Common myeloid progenitor, CD34-positive (primary cell): ENCODE data around the gene USP30.

Experiments
- CTCF ChIA-PET: fragments of 350-600 bp; sonication (Branson Sonifier 250); formaldehyde crosslinking; loops from one replicate; lab custom pipeline; 2021; ENCODE audit warnings: antibody characterized with exemption; lab: Charles Lee
- POLR2A ChIA-PET: fragments of 350-600 bp; sonication (Branson Sonifier 250); formaldehyde crosslinking; loops from one replicate; lab custom pipeline; 2021; ENCODE audit warnings: antibody characterized with exemption; lab: Charles Lee
- DNase-seq, 3 donors: peaks; one replicate each; pipeline versions ENCODE4 v3.0.0 to v3.0.0-alpha.2; 2013
- H3K27ac ChIP-seq, 2 experiments: 1 replicate in 1 of 2; 2 replicates in 1 of 2; pipeline ENCODE4 v1.7.0; 2013; ENCODE audit warnings: inconsistent platforms in 2 of 2, low read length in 2 of 2, mild to moderate bottlenecking in 2 of 2, low read depth in 1 of 2, moderate library complexity in 1 of 2; ENCODE audit not compliant: severe bottlenecking in 2 of 2, insufficient read depth in 1 of 2, poor library complexity in 1 of 2
- H3K27me3 ChIP-seq, 5 experiments: replicated peaks in 2 of 5; 1 replicate in 3 of 5; 2 replicates in 2 of 5; pipeline versions ENCODE4 v1.6.1 to v1.7.0; 2013; ENCODE audit warnings: low read length in 4 of 5, mild to moderate bottlenecking in 2 of 5, moderate library complexity in 2 of 5, inconsistent platforms in 1 of 5; ENCODE audit not compliant: insufficient read depth in 5 of 5, control insufficient read depth in 4 of 5
- H3K36me3 ChIP-seq, 4 experiments: 1 replicate in 2 of 4; 2 replicates in 2 of 4; pipeline versions ENCODE4 v1.6.1 to v1.7.0; 2013; ENCODE audit warnings: low read length in 3 of 4, control low read depth in 1 of 4, mild to moderate bottlenecking in 1 of 4; ENCODE audit not compliant: control insufficient read depth in 4 of 4, insufficient read depth in 4 of 4
- H3K4me1 ChIP-seq, 4 experiments: 1 replicate in 3 of 4; 2 replicates in 1 of 4; pipeline versions ENCODE4 v1.6.1 to v1.7.1; 2013; ENCODE audit warnings: low read length in 3 of 4, mild to moderate bottlenecking in 3 of 4, control low read depth in 1 of 4, inconsistent platforms in 1 of 4, moderate library complexity in 1 of 4; ENCODE audit not compliant: control insufficient read depth in 4 of 4, insufficient read depth in 4 of 4; ENCODE audit errors: control extremely low read depth in 1 of 4
- H3K4me3 ChIP-seq, 7 experiments: 1 replicate in 4 of 7; 2 replicates in 3 of 7; pipeline versions ENCODE4 v1.5.1 to v1.7.0; 2013; ENCODE audit warnings: mild to moderate bottlenecking in 7 of 7, low read length in 6 of 7, moderate library complexity in 6 of 7, inconsistent platforms in 2 of 7, low read depth in 2 of 7, control low read depth in 1 of 7; ENCODE audit not compliant: insufficient read depth in 4 of 7, control insufficient read depth in 1 of 7; ENCODE audit errors: extremely low read depth in 1 of 7
- H3K9me3 ChIP-seq, 5 experiments: 1 replicate in 4 of 5; 2 replicates in 1 of 5; pipeline versions ENCODE4 v1.6.1 to v1.7.1; 2013; ENCODE audit warnings: low read length in 4 of 5, mild to moderate bottlenecking in 2 of 5, inconsistent platforms in 1 of 5, low read depth in 1 of 5, moderate library complexity in 1 of 5; ENCODE audit not compliant: control insufficient read depth in 4 of 5, insufficient read depth in 2 of 5; ENCODE audit errors: control extremely low read depth in 1 of 5
- WGBS: methylation state at CpG from one replicate; pipeline ENCODE4 v1.1.5; 2013; ENCODE audit not compliant: insufficient coverage; 5-methylcytosine and 5-hydroxymethylcytosine counted together

USP30 gene

DNA sequence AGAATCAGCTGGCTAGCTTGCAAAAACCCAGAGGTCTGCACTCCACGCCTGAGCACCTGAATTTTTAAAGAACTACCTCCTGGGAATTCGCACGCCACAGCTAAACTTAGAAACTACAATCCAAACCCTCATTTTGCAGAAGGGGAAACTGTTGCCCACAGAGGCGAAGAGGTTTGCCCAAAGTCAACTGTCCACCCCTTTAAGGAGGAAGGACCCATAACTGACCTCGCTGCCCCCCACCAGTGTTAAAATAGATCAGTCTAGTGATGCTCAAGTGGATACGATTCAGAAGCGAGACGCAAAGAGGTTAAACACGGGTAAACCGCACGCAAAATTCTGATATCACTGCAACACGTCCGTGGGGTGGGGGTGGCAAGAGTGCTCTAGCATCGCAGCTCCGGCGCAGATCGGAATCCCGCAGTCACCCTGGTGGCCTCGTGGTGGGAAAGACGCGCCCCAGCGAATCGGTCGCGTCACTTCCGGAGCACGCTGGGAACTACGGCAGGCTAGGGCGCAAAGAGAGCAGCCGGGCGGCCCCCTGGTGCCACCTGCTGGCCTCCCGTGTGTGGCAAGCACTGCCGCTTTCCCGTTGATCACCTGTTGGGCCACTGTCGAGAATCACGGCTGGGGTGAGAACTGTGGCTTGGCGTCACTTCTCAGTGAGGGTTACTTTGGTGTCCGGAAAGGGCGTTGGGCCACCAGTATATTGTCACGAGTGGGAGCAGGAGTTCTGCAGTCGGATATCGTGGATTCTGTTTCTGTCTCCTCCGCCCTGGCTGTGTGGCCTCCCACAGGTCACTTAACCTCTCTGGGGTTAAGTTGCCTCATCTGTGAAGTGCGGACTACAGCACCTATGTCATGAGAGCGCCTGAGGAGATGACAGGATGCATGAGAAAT is 40.9 kb downstream of the USP30 start, which contains the start of gene ALKBH2:
Gene ALKBH2, minus strand, starts transcription at position 451 of the 897 bp plus-strand sequence. CDS start 686 bp downstream, outside the sequence.
- H3K4me3 ChIP-seq: peak within 1 kb of the TSS; percentile 24 to 82 (median 68)
- H3K27ac ChIP-seq: peak within 1 kb of the TSS in 1 of 2 experiments; percentile 74
- WGBS: 4% methylated on average over 38 of the region's 45 CpGs
- peaks cover 2 to 26% (median 20%) of the 10 kb centered on the region in 4 experiments for H3K36me3 ChIP-seq
- peak; percentile 95 to 97 (median 97) for DNase-seq
- POLR2A ChIA-PET: no interaction called here
- CTCF ChIA-PET: interaction anchor here (0.6 to 2.2 kb wide), 13 partner anchors 13 to 427 kb away, joined by 3 to 9 read pairs (median 3); partner anchors contain the start of gene USP30
- no peaks in the 10 kb centered on the region for H3K9me3 ChIP-seq
- H3K27me3 ChIP-seq: no peaks in the 10 kb centered on the region
- peaks cover 8 to 29% (median 24%) of the 10 kb centered on the region in 4 experiments for H3K4me1 ChIP-seq

DNA sequence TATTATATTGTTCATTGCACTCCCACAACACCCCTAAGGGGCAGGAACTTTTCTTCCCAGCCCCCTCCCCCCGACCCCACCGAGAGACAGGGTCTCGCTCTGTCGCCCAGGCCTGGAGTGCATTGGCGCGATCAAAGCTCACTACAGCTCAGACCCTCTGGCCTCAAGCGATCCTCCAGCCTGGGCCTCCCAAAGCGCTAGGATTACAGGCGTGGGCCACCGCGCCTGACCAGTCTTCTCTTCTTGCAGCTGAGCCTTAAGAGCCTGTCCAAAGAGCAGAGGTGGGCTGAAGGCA is 44.7 kb downstream of the USP30 start:
- Histone ChIP-seq H3K4me1 (peaks cover 11 to 35% (median 32%) of the 10 kb centered on the region in 4 experiments), H3K27me3 (no peaks in the 10 kb centered on the region), H3K4me3 (peak overlapping the region in 4 of 7 experiments; percentile 76 to 93 (median 82)), H3K27ac (no peak overlapping the region), H3K9me3 (no peaks in the 10 kb centered on the region), H3K36me3 (peaks cover 0 to 34% (median 8%) of the 10 kb centered on the region in 4 experiments)
- ChIA-PET CTCF (no interaction called here), POLR2A (no interaction called here)
- WGBS: 49% methylated on average over 11 of the region's 11 CpGs
- DNase-seq: no peak

DNA sequence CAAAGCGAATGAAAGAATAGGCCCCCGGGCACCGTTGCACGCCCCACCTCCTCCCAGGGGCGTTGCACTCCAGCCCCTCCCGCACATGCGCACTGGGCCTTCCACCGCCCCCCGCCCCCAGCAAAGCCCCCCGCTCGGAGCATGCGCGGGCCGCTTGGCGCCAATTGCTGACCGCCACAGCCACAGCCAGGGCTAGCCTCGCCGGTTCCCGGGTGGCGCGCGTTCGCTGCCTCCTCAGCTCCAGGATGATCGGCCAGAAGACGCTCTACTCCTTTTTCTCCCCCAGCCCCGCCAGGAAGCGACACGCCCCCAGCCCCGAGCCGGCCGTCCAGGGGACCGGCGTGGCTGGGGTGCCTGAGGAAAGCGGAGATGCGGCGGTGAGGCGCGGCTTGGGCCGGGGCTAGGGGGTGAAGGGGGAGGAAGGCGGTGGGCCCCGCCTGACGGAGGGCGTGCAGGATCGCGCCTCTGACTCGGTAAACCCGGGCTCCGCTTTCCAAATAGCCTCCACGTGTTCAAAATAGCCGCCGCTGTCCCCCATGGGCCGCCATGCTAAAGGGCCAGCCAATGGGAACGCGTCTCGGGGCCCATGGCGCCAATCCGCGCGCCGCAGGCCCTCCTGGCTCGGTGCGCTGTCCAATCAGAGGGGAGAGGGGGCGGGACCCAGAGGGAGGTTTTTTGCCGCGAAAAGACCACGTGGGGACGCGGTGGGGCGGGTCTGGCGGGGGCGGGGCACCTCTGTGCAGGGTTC is 45.2 kb downstream of the USP30 start, which contains the start of gene UNG:
Gene UNG, plus strand, starts transcription at position 163 of the 748 bp plus-strand sequence. Its CDS starts 83 bp downstream, at position 246.
- peaks cover 8 to 30% (median 27%) of the 10 kb centered on the region in 4 experiments for H3K4me1 ChIP-seq
- peak; percentile 94 to 97 (median 96) for DNase-seq
- H3K27ac ChIP-seq: peak within 1 kb of the TSS; percentile 19 to 64
- CTCF ChIA-PET: interaction anchor here (1.6 kb wide), 1 partner anchor 11 kb away, joined by 4 read pairs; no protein-coding TSS in a partner anchor
- POLR2A ChIA-PET: no interaction called here
- 1% methylated on average over 49 of the region's 71 CpGs for WGBS
- peak within 1 kb of the TSS; percentile 78 to 93 (median 83) for H3K4me3 ChIP-seq
- H3K36me3 ChIP-seq: peaks cover 0 to 37% (median 9%) of the 10 kb centered on the region in 4 experiments
- H3K9me3 ChIP-seq: no peaks in the 10 kb centered on the region
- H3K27me3 ChIP-seq: no peaks in the 10 kb centered on the region

DNA sequence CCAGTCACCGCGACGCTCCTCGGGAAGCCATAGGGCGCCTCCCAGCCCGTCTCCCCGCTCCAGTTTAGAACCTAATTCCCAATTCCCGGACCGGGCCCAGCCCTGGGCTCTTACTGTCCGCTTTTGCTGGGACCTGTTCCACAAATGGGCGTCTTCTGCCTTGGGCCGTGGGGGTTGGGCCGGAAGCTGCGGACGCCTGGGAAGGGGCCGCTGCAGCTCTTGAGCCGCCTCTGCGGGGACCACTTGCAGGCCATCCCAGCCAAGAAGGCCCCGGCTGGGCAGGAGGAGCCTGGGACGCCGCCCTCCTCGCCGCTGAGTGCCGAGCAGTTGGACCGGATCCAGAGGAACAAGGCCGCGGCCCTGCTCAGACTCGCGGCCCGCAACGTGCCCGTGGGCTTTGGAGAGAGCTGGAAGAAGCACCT is 45.8 kb downstream of the USP30 start:
- Histone ChIP-seq H3K9me3 (no peaks in the 10 kb centered on the region), H3K27me3 (no peaks in the 10 kb centered on the region), H3K27ac (peak overlapping the region; percentile 19 to 64), H3K4me1 (peaks cover 3 to 24% (median 21%) of the 10 kb centered on the region in 4 experiments), H3K4me3 (peak overlapping the region; percentile 78 to 93 (median 83)), H3K36me3 (peaks cover 1 to 39% (median 13%) of the 10 kb centered on the region in 4 experiments)
- DNase-seq: peak; percentile 37 to 65 (median 54)
- CTCF ChIA-PET: interaction anchor here (1.2 to 1.8 kb wide), 3 partner anchors 11 to 19 kb away, joined by 3 to 10 read pairs (median 4); no protein-coding TSS in a partner anchor
- WGBS: 0% methylated on average over 32 of the region's 32 CpGs
- POLR2A ChIA-PET: no interaction called here

DNA sequence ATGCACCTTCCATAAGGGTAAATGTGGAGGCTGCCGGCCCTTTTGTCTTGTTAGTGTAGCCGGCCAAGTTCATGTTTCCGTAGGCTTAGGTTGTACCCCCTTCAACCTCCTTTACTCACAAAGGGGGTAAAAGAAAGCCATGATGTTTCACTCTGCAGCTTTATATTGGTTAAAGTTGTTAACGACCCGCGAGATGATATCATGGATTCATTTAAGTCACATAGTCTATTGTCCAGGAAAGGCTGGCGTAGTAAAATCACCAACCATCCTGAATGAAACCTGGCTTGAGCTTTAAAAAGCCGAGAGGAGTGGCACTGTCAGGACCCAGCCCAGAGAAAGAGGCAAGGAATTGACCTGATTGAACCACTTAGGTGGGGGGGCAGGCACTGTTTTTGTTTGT is 46.3 kb downstream of the USP30 start:
- DNase-seq: no peak
- Histone ChIP-seq H3K4me3 (peak overlapping the region; percentile 78 to 93 (median 83)), H3K27me3 (no peaks in the 10 kb centered on the region), H3K36me3 (peaks cover 3 to 44% (median 16%) of the 10 kb centered on the region in 4 experiments), H3K9me3 (no peaks in the 10 kb centered on the region), H3K27ac (peak overlapping the region; percentile 19 to 64), H3K4me1 (peaks cover 3 to 21% (median 18%) of the 10 kb centered on the region in 4 experiments)
- POLR2A ChIA-PET: no interaction called here
- CTCF ChIA-PET: interaction anchor here (1.0 to 1.8 kb wide), 4 partner anchors 8 to 18 kb away, joined by 3 to 10 read pairs (median 4); no protein-coding TSS in a partner anchor
- 10% methylated on average over 7 of the region's 8 CpGs for WGBS

DNA sequence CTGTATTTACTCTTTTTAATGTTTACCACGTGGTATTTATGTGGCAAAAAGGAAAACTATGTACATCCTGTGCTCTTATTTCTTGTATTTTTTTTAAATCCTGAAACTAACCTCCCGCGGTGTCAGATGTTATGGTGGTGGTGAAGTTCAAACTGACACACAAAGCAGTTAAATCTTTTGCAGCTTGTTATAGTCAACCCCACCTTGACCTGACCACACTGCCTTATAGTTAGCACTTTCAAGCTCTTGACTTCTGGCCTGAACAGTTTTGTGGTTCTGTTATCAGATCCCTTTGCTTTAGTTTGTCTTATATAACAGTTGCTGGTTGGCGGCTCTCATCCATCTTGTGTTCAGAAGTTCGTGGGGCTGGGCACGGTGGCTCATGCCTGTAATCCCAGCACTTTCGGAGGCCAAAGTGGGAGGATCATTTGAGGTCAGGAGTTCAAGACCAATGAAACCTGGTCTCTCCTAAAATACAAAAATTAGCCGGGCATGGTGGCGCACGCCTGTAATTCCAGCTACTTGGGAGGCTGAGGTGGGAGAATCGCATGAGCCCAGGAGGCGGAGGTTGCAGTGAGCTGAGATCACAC is 47.1 kb downstream of the USP30 start:
- H3K27ac ChIP-seq: no peak overlapping the region
- peaks cover 3 to 20% (median 18%) of the 10 kb centered on the region in 4 experiments for H3K4me1 ChIP-seq
- 86% methylated on average over 6 of the region's 12 CpGs for WGBS
- H3K36me3 ChIP-seq: peaks cover 5 to 52% (median 22%) of the 10 kb centered on the region in 4 experiments
- H3K9me3 ChIP-seq: no peaks in the 10 kb centered on the region
- H3K27me3 ChIP-seq: no peaks in the 10 kb centered on the region
- DNase-seq: peak in 1 of 3 donors; percentile 13
- peak overlapping the region in 3 of 7 experiments; percentile 81 to 89 (median 83) for H3K4me3 ChIP-seq
- ChIA-PET CTCF (interaction anchor here (1.0 to 1.8 kb wide), 4 partner anchors 7 to 17 kb away, joined by 3 to 10 read pairs (median 4); no protein-coding TSS in a partner anchor), POLR2A (no interaction called here)
